ENCODE data around the gene ANKRD61. TPM values are rescaled to one million over a fixed set of nuclear protein-coding genes. Genes with fewer than 3 reads are reported as not detected.

ANKRD61 gene
- polyA plus RNA-seq, 1 of the 3 experiments (the other 2 are of a cell fraction), result 0.53 TPM

- TF ChIP-seq IRF3 (IDR thresholded peaks at IDR 0.05; ENCODE audit: low read depth, low read length), result no peak
Measured at GRCh38 chr7:6012355-6013104, 18.6 kb upstream of the ANKRD61 start (continued).

- no peak for DNase-seq
Measured at GRCh38 chr7:6015917-6016652, 15.1 kb upstream of the ANKRD61 start.

More at GRCh38 chr7:6015917-6016652, 15.1 kb upstream of the ANKRD61 start:
- H2AFZ ChIP-seq (ENCODE audit: low read depth), result no peak overlapping the region
- no peaks in the 10 kb centered on the region for H3K9me3 ChIP-seq
- H3K4me1 ChIP-seq (ENCODE audit: control insufficient read depth in 1 of 2, insufficient read depth in 2 of 2, low read depth in 1 of 2, low read length in 1 of 2), result peaks cover 0 to 14% of the 10 kb centered on the region in 2 experiments; a peak in 3 of 4 replicates
- H3K27me3 ChIP-seq (ENCODE audit: insufficient read depth), result no peaks in the 10 kb centered on the region
- peak overlapping the region in 1 of 2 experiments; percentile 73; a peak in 2 of 4 replicates for H3K27ac ChIP-seq (ENCODE audit: low read depth in 2 of 2, low read length in 1 of 2)
- TF ChIP-seq CHD2 (IDR thresholded peaks at IDR 0.05; ENCODE audit: low read length, partially characterized antibody) (no peak), MEF2A (IDR thresholded peaks at IDR 0.05; ENCODE audit: borderline replicate concordance, low read depth) (no peak), JUND (IDR thresholded peaks at IDR 0.05) (no peak), SMC3 (IDR thresholded peaks at IDR 0.05; ENCODE audit: low read depth, low read length) (no peak), GABPA (IDR thresholded peaks at IDR 0.05; ENCODE audit: low read depth) (no peak), USF2 (IDR thresholded peaks at IDR 0.05; ENCODE audit: borderline replicate concordance, low read depth, low read length) (no peak), NRF1 (IDR thresholded peaks at IDR 0.05; ENCODE audit: low read depth, low read length) (no peak), EZH2phosphoT487 (IDR thresholded peaks at IDR 0.05; ENCODE audit: borderline replicate concordance, low read depth) (no peak), RFX5 (IDR thresholded peaks at IDR 0.05; ENCODE audit: low read length) (no peak), NFIC (IDR thresholded peaks at IDR 0.05; ENCODE audit: borderline replicate concordance) (no peak), REST (IDR thresholded peaks at IDR 0.05; ENCODE audit: low read depth, low read length) (no peak), MXI1 (IDR thresholded peaks at IDR 0.05; ENCODE audit: low read depth, low read length) (no peak), FOSL2 (IDR thresholded peaks at IDR 0.05; ENCODE audit: borderline replicate concordance, low read depth) (no peak), RCOR1 (IDR thresholded peaks at IDR 0.05; ENCODE audit: low read length) (no peak), USF1 (IDR thresholded peaks at IDR 0.05; ENCODE audit: borderline replicate concordance, low read depth) (no peak), RXRA (IDR thresholded peaks at IDR 0.05; ENCODE audit: borderline replicate concordance, low read depth) (no peak), TEAD4 (IDR thresholded peaks at IDR 0.05; ENCODE audit: borderline replicate concordance, insufficient read depth) (no peak), FOXJ3 (CRISPR knock-in tag; IDR thresholded peaks at IDR 0.05) (no peak)
- H3K4me3 ChIP-seq (ENCODE audit: low read depth in 2 of 2, low read length in 1 of 2), result no peak overlapping the region
- no peaks in the 10 kb centered on the region for H3K9me2 ChIP-seq
- ChIA-PET CTCF (interaction anchor here (0.9 to 2.0 kb wide), 4 partner anchors 11 to 333 kb away, joined by 3 to 8 read pairs (median 4); no protein-coding TSS in a partner anchor), POLR2A (interaction anchor here (0.9 kb wide), 1 partner anchor 8 kb away, joined by 3 read pairs; no protein-coding TSS in a partner anchor)
- H3K36me3 ChIP-seq (replicated peaks in 1 of 2; ENCODE audit: control insufficient read depth in 1 of 2, insufficient read depth in 2 of 2, low read length in 1 of 2), result peaks cover 37 to 76% of the 10 kb centered on the region in 2 experiments
- H3K4me2 ChIP-seq, result peak overlapping the region; percentile 28; the same call in 1 of the 2 replicates
- H4K20me1 ChIP-seq (ENCODE audit: insufficient read depth), result no peaks in the 10 kb centered on the region
- 85% methylated on average over 8 of the region's 8 CpGs for WGBS (ENCODE audit: low lambda C conversion rate)
- no peak overlapping the region for H3K9ac ChIP-seq
- H3F3A ChIP-seq (replicated peaks; ENCODE audit: insufficient read depth), result peaks cover 4% of the 10 kb centered on the region
- H3K79me2 ChIP-seq (ENCODE audit: insufficient read depth), result peaks cover 65% of the 10 kb centered on the region
